NOMO-1 (cell line): Measurements from ENCODE around the gene COL27A1.

ENCODE experiments used
- DNase-seq, 2 experiments: peaks; one replicate each; lab custom pipeline; 2025; ENCODE audit not compliant: unreplicated experiment in 2 of 2; lab: John Stamatoyannopoulos, UW

The COL27A1 gene

DNA sequence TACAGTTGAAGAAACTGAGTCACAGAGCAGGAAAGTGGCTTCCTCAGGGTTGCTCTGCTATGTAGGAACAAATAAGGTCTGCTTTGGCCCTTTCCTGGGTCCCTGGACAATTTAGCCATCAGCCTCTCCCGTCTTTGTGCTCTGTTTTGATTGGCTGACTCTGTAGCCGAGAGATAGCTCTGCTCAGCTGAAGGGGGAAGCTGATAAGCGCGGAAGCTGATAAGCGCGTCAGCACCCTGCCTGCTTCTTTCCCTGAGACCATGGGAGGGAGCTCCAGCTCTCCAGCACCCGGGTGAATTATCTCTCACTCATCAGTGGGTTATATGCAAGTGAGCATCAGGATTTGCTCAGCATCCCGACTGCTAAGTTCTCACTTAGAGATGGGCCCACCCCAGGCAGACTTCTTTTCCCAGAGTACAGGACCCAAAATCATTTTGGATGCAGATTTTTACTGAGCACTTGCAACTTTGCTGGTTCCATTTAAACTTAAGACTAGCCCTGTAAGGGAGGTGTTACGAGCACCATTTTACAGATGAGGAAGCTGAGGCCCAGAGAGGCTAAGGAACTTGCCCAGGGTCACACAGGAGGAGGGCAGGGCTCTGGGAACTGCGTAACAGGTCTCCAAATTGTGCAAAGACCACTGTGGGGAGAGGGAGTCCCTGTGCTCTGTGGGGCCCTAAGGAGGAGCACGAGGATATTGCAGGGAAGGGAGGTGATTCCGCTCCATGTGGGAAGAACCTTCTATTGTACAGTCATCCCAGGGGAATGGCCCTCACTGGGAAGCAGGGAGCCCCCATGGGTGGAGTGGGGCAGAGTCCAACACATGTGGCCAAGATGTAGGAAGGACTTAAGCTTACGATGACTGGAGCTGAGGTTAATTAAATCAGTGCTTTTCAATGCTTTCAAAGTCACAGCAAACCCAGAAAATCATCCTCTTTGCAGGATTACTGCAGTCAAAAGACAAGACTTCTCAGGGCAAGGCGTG is 83.8 kb downstream of the COL27A1 start:
- no peak for DNase-seq

DNA sequence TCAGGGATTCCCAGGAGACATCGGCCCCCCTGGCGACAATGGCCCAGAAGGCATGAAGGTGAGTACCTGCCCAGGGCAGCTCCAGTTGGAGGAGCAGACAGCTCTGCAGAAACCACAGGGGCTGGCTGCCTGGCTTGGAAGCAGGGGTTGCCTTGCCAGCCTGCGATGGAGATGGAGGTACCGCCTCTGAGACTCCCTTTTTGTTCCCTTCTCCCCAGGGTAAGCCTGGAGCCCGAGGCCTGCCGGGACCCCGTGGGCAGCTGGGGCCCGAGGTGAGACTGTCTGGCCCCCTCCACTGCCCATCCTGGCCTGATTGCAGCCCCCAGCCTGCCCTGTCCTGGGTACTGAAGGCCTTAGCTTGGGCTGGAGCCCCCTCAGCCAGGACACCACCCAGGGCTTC is 84.9 kb downstream of the COL27A1 start:
- no peak for DNase-seq

DNA sequence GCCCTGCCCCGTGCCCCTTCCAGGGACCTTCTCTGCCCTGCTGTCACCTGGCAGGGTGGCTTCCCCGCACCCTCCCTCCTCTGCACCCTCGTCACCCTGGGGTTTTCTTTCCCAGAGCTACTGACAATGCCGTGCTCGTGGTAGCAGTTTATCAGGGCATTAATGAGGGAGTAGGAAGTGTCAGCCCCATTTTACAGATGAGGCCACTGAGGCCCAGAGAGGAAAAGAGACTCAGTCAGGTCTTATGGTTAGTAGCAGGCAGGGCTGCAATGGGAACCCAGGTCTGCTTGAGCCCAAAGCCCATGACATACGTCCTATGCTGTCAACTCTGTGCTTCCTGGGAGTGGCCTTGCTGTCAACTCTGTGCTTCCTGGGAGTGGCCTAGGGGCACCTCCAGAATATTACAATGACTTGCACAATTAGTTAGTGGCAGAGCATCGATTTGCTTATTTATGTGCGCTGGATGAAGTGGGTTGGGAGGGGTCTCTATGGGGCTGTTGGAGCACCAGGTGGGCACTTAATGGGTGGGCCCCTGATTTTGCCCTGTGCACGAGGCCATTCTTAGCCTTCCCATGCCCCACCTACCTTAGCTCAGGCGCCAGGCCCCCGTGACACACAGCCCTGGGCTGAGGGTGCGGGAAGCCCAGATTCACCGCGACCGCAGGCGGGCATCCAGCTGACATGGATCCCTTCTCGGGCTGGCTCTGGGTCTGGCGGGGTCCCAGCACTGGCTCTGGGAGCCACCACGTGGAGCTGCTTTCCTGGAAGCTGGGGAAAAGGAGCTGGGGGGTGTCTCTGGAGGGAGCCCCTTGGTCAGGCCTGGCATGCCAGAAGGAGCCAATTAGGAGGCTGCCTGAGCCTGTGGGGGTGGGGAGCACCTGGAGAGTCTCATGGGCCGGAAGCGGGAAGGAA is 85.6 kb downstream of the COL27A1 start:
- no peak for DNase-seq

DNA sequence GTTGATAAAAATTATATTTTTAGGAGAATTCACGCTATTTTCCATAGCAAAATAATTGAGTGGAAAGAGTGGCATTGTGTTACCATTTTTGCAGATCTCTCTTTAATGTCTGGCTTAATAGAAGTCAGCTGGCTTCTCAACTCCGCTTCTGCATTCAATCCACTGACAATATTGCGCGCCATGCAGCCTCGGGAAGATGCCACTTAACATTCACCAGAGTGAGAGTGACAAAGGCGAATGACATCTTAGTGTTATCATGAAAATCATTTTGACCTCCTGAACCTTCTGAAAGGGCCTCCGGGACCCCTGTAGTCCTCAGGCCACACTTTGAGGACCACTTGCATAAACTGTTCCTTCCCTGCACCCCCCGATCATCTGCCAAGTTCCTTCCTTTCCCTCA is 87.5 kb downstream of the COL27A1 start:
- DNase-seq: no peak

DNA sequence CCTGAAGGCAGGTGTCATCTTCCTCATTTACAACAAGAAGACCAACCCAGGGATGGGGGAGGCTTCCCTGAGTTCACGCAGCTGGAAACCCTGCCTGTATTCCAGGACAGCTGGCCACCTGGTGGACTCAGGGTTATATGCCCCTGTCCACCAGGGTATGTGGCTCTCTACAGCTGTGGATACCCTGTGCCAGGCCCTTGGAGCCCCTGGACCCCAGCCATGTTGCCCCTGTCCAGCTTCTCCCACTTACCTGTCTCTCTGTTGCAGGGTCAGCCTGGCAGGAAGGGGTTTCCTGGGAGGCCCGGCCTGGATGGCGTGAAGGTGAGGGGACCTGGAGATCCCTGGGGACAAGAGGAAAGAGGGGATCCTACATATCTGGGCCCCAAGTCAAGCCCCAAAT is 87.9 kb downstream of the COL27A1 start:
- no peak for DNase-seq

DNA sequence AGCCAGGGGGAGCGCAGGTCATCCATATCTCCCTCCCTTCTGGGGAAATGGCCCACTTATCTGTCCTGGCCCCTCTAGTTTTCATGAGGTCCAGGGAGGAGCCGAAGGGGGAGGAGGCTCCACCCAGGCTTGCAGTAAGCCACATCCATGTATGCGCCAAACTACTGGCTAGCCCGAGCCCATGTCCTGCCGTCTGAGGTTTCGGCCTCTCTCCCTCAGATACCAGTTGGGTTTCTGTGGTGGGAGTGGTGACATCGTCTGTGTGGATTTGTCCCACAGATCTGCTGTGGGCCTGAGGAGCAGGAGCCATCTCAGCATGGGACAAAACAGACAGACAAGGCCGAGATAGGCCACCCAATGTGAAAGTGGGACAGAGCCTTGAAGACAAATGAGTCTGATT is 89.2 kb downstream of the COL27A1 start:
- no peak for DNase-seq

DNA sequence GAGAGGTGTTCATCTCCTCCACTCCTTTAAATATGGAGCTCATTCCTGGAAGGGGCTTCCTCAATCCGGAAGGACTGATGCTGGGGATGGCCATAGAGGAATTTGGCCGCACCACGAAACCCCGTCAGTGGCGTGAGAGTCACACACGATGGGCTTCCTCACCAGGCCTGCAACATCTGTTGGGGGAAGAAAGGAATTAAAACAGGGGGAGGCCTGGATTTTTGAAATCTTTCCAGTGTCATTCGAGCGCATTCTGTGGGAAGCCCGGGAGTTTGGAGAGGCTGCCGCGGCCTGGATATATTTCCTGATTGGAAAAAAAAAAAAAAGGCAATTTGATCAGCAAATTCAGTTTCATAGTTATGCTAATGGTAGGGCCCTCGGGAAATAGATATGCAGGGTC is 91.2 kb downstream of the COL27A1 start:
- no peak for DNase-seq

DNA sequence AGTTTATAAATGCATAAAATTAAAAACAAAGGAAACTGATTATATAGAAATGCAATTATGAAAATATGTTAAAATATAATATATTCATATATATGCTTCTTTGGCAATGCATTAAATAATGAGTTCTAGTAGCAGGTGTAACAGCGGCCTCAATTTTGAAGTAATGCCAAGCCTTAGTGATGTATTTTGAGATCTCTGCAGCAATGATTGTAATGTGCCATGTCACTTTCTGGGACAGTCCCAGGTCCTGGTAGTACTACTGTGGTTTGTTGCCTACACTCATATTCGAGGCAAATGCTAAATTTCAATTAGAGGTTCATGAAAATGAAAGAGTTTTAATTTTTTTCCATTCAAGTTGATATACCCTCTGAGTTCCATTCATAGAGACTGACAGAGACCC is 91.7 kb downstream of the COL27A1 start:
- DNase-seq: no peak

DNA sequence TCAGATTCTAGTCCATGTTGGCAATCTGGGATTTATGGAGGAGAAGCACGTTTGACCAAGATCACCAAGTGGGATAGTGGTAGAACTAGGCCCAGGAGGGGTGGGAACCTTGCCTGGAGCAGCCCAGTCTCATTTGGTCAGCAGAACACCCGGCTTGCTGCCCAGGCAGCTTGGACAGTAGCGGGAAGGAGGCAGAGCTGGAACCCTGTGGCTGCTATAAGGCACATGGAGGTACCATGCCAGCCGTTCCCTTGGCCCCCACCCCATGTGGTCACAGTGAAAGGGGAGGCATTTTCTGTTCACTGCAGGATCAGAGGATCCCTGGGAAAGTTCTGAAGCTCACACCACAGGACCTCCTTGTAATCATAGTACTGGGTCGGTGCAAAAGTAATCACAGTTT is 92.2 kb downstream of the COL27A1 start:
- no peak for DNase-seq

DNA sequence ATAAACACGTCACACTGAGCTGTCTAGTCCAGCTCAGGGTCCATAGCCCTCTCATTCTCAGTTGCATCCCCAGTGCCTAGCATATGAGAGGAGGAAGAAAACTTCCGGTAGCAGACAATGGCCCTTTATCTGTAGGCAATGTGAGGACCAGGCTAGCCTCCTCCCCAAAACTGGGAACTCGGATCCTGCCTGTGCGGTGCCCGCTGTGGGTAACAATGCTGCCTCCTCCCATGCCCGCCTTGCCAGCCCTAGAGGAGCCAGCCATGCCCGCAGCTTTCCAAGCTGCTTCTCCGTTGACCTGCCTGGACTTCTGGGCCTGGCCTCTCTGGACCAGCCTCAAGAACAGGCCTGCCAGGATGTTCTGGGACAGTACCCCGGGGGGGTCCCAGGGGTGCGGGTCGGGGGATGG is 93.0 kb downstream of the COL27A1 start:
- DNase-seq: no peak

DNA sequence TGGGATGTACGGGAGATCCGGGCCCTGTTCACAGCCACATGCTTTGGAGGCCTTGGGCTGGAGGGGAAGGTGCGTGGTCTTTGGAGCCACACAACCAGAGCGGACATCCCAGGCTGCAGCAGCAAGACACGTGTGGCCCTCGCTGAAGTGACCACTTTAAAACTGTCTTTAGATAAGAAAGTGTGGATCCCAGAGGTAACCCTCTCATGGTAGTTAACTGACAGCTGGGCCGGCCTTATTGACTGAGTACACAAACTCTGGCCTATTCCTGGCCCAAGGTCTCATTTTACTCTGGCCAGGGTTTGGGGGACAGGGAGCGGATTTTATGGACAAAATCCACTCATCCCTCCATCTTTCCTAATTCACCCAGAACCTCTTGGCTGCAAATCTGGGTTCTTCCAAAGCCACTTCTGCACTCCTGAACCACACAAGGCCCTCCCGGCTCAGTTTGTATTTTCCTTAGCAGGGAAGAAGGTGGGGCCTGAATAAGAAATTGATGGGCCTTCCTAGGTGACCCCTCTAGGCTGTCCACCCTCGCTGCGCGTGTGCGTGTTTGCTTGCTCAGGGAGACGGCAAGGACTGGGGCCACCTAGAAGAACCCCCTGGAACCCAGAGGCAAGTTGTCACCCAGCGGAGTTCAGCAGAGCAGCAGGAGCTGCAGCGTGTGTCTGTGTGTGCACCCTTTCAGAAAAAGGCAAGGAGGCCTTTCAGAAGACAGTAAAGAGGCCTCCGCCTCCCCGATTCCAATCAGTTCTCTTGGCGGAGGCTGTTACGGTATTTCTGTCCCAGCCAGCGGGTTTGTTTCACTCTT is 94.3 kb downstream of the COL27A1 start:
- DNase-seq: no peak

DNA sequence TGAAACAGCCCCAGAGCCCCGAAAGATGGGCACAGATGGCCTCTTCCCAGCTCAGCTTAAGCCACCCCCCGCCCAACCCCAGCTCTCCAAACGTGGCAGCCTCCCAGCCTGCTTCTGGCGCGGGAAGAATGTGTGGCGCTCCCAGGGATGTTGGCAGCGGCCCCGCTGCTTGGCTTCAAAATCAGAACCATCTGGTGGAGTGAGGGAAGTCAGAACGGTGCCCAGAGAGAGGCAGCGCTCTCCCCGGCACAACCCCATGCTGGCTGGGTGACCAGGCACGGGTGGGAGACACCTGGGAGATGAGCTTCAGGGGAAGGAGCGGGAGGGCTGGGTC is 94.9 kb downstream of the COL27A1 start:
- DNase-seq: no peak

DNA sequence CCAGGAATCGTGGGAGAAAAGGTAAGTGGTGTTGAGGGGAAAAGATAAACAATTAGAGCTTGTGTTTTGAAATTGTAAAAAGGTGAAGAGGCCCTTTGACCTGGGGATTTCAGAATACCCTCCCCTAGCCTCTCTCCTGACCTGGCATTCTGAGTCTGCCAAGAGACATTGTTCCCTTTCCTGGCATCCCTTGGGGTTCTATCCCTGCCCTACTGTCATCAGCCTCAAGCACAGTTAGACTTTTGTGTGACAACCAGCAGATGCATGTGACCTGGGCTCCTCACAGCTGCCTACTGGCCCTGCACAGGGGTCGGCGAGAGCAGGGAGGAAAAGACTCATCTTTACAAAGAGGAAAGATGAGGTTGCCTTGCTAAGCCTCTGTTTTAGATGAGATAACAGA is 95.3 kb downstream of the COL27A1 start:
- DNase-seq: no peak

DNA sequence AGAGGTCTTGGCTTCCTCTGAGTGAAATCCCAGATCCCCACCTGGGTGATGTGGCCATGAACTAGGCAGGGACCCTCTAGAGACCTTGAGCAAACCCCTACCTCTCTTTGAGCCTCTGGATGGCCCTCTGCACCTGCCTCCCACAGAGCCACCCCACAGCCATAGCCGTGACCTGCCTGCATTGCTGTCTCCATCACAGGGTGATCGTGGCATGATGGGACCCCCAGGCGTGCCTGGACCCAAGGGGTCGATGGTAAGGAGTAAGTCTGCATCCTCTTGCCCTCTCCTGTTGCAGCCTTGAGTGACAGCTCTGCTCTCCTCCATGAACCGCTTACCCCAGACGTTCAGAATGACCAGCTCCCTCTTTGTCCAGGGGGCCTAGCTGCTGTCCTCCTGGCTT is 97.1 kb downstream of the COL27A1 start:
- DNase-seq: no peak

DNA sequence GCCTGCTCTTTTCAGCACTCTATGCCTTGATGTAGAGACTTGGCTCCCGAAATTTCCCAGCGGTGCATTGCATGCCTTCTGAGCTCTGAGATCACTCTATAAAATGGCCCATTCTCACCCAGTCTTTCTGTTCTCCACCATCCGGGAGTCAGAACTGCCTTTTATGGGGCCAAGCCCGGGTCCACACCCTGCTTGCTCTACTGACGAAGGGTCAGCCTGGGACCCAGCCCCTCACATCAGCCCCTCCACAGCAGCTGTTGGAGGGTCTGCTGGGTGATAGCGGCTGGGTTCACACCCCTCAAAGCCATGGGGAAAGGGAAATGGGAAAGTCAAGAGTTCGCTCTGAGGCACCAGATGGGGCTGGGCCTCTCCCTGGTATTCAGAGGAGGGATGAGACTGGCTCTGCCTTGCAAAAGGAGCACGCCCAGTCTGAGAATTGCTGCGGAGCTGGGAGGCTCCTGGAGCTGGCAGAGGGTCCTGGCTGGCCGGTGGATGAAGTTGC is 101.5 kb downstream of the COL27A1 start:
- DNase-seq: no peak

DNA sequence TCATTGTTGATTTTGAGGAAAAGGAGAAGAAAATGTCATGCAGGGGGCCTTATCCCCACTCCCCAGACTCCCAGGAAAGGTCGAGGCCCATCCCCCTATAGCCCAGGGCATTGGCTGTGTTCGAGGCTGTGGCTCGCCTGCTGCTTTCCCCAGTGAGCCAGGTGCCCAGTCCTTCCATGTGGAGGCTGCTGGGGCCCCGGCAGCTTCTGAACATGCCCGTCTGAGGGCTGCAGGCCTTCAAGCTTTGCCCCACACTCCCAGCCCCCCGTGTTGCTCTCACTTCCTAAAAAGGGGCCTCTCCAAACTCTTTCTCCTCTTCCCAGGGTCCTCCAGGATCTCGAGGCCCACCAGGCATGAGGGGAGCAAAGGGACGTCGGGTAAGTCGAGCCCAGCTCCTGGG is 102.9 kb downstream of the COL27A1 start:
- DNase-seq: no peak

DNA sequence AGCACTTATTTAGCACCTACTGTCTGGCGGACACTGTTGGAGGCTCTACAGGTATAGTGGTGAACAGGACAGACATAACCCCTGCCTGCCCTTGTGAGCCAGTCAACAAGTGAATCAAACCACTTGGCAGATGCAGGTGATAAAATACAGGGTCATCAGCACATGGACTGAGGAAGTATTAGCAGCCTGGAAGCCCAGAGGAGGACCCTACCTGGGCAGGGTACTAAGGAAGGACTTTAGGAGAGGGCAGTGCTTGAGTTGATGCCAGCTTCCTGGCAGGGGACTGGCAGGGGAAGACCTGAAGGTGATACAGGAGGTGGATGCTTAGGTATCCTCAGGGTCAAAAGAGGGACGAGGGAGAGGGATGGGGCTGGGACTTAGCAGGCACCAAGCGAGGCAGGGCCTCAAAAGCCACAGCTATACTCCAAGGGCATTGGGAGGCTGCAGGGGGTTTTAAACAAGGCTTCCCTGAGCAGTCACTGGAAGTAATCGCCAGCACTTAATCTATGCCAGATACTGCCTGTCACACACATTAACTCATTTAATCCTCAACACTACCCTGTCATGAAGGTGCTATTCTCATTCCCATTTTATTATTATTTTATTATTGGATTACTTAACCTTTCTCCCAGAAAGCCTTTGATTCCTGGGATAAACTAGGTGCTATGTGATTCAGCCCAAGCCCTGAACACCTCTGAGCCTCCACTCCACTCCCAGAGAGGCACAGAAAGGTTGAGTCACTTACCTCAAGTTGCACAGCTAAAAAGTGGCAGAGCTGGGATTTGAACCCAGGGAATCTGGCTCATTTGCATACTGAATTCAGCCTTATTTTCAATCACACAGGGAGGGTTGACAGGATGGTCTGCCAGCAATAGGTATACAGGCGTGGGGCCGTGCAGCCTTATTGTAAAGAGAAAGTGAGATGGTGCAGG is 103.8 kb downstream of the COL27A1 start:
- no peak for DNase-seq

DNA sequence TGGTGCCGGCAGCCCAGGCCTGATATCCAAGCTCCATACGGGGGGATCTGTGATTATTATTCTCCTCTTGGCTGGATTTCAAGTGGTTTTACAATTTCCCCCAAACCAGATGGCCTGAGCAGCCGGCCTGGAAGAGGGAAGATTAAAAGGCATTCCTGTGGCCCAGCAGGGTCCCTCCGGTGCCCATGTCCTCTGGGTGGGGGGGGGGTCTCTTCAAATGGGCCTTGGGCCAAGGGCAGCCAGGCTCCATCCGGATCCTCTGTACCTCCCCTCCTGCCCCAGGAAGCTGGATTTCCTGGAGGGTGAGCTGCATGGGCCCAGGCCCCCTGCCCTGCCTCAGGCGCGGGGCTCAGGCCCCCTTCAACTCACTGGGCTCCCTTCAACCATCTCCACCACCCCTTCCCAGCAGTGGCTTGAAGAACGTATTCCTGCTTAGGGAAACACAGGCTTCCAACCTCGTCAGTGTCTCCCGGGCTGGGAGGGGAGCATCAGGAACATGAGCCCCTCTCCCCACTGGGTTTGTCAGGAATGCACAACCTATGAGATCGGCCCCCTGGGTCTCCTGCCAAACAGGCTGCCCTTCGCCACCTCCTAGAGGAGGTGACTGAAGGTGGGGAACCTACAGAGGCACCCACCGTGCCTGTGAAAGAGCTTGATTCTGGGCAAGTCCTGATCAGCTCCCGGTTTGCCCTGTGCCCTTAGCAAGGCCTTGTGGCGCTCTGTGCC is 104.6 kb downstream of the COL27A1 start:
- no peak for DNase-seq

DNA sequence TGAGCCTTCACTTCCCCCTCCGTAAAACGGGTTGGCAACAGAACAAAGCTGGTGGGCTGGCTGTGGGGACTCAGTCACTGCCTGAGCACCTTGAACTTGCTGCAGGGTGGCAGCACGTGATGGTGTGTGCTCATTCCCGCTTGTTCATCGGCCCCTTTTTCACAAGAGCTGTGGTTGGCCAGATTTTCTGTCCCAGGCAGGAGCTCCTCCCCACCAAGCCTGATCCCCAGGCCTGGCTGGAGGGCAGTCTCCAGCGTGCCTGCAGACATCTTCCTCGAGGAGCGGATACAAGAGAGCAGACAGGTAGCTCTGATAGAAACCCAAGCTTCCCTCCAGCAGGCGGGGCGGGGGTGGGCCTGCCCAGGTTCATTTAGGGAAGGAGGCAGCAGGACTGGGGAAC is 105.7 kb downstream of the COL27A1 start:
- DNase-seq: no peak
